OCI-M1 (cell line): ENCODE measurements around the gene ADAMTS12.

Experiments
- DNase-seq: peaks from one replicate; lab custom pipeline; 2025; lab: John Stamatoyannopoulos, UW

The ADAMTS12 gene

DNA sequence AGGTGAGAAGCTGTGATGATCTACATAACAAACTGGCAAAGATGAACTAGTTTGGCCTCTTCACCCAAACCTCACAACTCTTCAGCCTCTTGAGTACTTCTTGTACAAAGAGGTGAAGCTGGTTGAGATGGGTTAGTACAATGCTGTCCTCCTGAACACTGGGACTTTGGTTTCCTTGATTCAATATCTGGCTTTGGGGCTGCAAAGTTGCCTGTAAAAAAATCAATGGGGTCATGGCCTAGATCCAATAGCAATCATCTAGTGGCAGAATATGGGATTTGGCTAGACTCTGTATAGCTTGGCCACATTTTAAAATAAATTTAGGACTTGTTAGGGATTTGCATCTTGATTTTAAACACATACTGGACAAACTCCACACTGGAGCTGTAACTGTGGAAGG, 179.1 kb downstream of the ADAMTS12 start:
- no peak for DNase-seq

DNA sequence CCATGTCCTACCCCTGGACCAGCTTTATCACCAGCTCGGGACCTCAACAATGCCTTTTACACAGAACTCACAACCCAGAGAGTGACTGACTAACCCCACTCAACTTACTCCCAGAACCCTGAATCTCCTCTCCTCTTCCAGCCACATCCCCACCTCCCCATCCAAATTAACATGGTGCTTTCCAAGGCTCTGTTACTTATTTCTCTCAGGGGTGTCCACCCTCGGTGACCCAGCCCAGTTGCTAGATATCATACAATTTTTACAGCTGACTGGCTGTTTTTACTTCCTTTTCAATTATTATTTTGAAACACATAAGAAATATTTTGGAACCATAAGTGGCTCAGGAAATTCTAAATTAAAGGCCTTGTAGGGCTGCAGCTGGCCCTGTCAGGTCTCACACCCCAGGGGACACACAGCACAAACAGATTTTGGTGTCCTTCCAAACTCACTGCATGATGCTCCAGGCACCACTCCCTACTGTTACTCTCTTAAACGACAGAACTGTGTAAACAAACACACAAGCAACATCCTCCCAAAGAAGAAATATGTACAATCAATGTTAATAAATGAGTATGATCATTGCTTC, 180.6 kb downstream of the ADAMTS12 start:
- DNase-seq: no peak

DNA sequence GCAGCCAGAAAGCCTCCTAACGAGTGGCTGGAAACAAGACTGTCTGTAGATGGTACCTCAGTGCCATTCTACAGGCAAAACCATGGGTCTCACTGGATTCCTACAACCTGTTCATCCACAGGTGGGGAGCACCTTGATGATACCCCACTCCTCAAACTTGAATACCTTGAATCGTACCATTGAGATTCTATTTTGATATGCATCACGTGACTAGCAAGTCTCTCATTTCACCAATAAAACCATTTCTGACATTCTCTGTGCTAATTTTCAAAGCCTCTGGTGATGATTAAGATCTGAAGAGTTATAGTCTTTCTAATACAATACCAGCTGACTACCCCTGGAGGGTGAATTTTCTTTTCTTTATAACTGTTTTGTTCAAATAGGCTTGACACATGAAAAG, 188.9 kb downstream of the ADAMTS12 start:
- DNase-seq: no peak

DNA sequence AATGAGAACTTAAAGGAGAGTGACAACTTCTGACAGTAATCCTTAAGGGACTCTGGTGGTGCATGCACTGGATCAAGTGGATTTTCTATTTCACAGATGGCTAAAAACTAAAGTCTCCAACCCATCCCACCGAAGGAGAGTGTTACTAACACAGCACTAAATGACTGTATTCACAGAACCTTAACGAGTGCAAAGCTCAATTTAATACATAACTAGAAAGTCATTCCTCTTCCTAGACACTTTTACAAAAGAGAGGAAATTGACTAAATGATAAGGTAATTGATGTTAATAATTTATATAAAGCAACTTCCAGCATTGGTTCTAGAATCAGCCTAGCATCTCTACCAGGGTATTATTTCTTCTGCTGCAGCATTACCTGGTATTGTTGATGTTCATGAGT, 189.8 kb downstream of the ADAMTS12 start:
- DNase-seq: no peak

DNA sequence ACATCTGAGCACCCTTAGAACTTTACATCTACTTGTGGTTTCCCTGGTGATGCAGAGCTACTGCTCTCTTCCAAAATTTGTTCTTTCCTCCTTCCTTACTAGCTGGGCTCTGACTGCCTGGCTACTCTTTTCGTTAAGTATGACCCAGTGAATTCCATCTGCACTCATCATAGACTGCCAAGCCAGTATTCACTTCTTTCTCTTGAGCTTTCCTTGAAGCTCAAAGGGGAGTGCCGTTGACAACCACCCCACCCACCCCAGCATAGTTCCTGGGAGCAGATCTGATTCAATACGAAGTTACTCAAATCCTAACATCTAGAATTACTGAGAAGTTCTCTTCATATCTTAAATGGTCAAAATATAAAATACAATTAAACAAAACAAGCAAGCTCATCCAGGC, 190.5 kb downstream of the ADAMTS12 start:
- no peak for DNase-seq

DNA sequence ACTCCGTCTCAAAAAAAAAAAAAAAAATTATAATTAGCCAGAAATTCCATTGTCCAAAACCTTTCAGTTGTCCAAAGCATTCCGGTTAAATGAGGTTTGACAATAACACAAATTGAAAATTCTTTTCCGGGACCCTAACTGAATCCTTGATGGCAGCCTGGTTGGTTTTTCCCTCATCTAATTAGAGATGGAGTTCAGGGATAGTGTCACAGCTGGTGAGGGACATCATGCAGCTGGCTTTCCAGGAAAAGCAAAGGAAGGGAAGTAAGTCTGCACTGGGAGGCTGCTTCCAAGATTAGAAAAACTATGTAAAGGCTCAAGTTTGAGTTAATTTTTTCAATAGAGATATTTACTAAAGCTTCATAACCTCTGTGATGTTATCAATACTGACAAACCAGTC, 195.4 kb downstream of the ADAMTS12 start:
- DNase-seq: no peak

DNA sequence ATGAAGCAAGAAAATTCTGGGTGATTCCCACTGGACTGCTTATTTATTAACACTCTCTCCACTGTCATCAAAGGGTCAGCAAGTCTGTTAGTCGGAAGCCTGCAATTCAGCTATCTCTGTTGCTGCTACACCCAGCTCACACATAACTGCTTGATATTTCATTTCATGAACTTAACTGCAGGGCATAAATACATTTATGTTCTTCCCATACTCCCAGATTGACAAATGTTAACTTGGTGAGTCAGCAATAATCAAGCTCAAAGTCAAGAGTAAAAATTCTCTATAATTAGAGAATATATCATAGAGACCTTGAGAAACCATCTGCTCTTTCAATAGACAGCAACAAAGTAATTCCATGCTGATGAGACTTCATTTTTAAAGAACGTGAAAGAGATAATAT, 198.8 kb downstream of the ADAMTS12 start:
- DNase-seq: no peak

DNA sequence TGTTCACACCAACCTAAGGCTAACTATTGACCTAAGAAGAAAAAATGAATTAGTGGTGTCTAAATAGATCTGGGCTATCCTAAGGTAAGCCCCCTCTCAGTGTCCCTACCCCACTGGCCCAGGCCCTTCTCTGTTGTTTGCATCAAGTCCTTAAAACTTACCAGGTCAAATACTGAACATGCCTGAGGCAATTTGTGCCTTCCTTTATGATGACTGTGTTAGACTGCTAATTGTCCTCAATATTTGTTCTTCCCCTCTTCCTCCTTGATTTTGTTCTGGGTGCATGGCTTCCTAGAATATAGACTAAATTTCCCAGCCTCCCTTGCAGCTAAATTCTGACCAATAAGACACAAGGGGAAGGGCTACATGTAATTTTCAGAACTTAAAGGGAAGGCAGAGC, 199.9 kb downstream of the ADAMTS12 start:
- no peak for DNase-seq

DNA sequence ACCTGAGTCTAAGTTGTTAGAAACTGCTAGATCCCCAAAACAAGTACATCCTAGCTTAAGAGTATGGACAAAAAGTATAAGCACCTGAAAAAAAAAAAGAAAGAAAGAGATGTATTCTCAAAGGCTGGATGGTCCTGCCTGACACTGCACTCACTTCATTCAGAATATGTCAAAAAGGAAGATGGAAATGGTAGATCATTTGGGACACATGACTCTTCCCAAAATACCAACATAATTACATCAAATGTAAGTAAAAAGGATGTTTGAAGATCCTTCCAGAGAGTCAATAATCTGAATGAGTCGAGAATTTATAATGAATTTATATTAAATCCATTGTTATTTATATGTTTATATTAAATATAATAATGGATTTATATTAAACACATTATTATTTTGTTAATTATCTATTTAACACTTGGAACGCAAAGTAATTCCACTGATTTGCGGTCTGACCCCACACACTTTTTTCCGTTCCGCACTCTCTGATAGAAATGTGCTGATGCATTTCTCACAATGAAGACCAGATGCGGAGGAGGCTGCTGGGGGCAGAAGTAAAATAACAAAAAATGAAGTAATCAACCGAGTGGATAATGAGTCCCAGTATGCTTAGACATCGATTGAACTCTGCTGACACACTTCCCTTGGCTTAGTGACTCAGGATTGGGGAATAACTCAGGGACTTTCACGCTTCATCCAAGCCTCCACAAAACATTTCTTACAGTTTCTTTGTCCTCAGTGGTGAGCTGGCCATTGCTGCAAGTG, 201.2 kb downstream of the ADAMTS12 start:
- no peak for DNase-seq

DNA sequence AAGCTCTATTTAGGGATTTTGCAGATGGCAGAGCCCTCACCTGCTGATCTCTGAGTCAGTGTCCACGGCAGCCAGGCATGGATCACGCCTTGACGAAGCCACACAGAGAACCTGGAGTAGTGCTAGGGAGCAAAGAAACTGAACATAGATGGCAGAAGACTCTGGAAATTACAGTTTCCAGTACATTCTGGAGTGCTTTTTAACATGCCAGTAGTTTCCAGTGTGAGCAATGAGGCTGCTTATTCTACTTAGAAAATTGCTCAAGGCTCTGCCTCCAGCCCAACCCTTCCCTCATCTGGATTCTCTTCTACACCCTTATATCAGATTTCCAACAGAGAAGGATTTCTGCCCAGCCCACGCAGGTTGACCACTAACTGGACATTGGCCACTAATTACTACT, 203.3 kb downstream of the ADAMTS12 start:
- no peak for DNase-seq

DNA sequence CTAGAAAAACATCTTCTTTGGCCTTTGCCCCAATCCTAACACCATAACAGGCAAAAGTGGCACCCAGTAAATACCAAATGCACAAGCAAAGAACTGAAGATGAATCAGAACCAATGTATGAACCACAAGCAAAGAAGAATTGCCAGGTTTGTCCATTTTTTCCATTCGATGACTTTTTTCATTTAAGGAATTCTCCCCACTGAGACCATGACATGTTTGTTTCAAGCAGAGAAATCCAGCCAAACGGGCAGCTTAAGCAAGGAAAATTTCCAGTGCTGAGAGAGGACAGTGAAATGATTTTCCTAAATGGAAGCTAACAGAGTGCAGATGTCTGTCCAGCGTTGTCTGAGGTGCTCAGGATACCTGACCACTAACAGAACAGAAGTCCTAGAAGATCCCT, 203.7 kb downstream of the ADAMTS12 start:
- no peak for DNase-seq

DNA sequence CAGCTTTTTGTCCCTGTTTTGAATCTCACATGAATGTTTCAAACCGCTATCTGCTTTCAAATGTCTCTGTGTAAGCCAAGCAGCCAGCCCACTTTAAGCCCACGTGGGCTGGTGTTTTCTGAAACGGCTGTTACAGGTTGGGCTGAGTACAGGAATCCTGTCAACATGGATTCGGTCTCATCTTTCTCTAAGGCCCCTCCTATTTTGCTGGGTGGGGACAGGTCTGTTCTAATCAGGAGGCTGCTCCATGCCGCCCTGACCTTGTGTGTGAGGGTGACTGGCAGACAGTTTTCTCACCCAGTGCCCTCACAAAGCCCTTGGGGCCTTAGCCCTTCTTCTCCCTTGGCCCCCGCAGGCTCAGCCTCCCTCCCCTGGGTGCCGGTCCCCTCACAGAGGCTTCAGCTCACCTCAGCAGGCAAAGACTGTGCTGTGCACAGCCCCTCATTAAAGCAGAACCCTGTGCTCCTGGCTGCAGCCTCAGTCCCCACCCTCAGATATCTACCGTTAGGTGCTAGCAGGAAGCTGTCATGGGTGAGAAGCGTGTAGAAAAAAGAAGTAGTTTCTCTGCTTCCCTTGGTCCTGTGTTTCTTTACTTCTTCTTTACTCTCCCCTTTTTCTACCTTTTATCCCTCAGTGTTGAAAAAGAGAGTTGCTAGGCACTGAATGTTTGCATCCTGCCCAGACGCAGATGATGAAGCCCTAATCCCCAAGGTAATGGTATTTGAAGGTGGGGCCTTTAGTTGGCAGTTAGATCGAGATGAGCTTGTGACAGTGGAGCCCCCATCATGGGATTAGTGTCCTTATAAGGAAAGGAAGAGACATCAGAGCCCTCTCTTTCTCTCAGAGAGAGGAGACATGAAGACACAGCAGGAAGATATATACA, 205.7 kb downstream of the ADAMTS12 start:
- DNase-seq: no peak

DNA sequence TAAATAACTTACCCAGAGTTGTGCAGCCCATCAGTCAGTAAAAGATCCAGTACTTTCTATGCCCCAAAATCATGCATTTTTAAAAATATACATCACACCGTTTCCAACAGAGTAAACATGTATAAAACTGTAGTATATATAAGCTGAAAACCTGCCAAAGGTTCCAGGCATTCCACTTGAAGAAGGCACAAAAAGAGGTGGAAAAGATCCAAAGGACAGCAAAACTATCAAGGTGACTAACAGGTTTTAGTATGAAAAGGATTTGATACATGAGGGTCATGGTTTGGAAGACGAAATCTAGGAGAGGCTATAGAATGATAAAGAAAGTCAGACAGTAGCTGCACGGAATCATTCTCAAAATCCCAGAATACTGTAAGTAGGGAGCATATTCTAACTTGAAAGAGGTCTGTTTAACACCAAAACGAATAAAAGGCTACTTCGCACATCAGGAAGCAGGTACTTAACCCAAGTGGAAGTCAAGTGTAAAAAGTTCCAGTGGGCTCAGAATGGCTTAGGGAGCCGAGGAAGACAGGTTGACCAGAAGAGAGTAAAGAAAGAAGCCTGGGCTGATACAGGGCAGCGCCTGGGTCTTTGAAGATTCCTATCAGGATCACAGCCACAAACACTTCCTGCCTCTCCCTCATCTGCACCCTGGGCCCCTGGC, 207.2 kb downstream of the ADAMTS12 start:
- no peak for DNase-seq

DNA sequence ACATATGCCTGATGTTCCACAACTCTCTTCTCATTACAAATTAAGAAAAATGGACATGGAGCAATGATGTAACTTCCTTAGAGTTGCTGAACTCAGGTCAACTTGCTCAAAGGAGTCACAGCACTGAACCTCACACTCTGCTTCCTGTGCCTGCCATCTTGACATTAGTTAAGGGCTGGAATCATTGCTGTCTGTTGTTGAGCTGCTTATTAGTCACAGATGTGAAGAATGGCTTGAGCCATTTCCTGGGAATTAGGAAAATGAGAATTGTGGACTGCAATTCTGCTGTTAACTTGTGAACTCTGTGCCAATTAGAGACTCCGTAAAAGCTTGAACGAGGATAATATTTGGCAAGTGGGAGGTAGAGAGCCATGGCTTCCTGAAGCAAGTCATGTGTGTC, 212.0 kb downstream of the ADAMTS12 start:
- DNase-seq: no peak

DNA sequence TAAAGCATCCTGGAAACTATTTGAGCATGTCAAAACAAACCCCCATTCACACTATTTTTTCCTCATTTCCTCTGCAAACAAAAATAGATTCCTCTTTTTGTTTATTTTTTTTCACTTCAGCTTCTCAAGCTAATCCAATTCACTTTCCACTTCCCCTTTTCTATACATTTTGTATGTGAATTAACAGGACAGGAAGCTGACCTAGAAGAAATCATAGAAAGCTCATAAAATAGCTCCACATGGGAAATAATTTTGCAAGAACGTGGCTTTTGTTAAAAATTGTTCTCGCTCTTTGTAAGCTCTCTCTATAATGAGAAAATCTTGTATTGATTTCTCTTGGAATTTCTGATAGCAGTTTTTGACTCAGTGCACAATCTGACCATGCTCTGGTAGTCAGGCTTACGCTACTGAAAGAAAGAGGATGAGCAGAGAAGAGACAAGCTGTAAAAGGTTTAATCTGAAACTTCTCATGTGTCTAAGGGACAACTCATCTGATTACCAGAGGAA, 215.8 kb downstream of the ADAMTS12 start:
- DNase-seq: peak; percentile 45

DNA sequence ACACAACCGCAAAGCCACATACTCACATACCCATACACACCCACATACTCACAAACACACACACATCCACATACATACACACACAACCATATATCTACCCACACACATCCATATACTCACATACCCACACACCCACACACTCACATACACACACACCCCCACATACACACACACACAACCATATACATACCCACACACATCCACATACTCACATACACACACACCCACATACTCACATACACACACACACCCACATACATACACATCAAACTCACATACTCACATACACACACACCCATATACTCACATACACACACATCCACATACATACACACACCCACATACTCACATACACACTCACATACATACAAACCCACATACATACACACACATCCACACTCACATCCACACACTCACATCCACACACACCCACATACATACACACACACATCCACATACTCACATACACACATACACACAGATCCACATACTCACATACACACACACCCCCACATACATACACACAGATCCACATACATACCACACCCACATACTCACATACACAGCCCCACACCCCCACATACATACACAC, 220.0 kb downstream of the ADAMTS12 start:
- DNase-seq: no peak

DNA sequence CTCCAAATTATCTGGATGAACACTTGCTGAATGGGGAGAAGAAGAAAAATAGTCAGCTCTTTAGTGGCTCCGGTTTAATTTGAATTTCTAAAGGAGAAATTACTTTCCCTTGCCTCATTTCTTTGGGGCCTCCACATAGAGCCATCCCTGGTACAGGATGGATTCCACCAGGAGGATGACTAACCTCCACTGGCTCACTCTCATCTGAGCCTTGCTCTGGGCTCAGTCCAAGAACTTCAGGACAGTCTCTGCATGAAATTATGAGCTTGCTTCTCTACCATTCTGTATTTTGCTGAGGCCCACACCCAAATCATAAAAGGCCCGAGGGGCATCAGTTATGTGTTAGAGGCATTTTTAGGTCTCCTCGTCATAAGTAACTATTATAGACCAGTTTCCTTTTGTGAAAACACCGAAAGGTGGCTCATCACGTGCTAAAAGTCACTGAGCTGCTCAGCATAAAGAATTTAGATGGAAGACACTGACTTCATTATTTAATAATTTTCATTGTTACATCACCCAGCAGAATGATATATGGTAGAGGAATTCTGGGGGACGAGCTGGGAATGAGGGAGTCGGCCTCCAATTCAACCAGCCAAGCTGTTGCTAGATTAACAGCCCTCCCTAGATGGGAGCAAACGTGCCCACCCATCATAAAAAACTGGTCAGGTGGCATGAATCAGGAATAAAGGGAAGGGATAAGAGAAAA, 228.9 kb downstream of the ADAMTS12 start:
- no peak for DNase-seq

DNA sequence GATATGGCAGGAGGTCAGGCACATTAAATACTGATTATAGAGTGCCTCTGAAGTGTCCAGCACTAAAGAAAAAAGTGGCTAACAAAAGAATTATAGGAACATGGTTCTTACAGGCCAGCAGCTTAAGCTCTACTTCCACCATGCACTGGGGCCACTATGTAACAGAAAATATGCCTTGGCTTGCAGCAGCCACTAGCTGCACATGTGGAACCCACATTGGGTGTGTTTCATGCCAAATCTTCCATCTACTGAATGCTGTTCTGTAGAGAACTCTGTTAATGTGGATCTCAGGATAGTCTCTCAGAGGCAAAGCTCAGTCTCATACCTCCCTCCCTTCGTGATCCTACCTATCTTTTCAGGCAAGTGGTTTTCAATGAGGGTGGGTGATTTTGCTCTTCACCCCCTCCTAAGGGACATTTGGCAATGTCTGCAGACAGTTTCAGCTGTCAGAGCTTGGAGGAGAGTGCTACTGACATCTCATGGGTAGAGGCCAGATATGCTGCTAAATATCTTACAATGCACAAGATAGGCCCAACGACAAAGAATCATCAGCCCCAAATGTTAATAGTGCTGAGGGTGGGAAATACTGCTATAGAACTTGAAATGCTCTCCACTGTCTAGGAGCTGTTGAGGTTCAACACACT, 232.1 kb downstream of the ADAMTS12 start:
- DNase-seq: no peak

DNA sequence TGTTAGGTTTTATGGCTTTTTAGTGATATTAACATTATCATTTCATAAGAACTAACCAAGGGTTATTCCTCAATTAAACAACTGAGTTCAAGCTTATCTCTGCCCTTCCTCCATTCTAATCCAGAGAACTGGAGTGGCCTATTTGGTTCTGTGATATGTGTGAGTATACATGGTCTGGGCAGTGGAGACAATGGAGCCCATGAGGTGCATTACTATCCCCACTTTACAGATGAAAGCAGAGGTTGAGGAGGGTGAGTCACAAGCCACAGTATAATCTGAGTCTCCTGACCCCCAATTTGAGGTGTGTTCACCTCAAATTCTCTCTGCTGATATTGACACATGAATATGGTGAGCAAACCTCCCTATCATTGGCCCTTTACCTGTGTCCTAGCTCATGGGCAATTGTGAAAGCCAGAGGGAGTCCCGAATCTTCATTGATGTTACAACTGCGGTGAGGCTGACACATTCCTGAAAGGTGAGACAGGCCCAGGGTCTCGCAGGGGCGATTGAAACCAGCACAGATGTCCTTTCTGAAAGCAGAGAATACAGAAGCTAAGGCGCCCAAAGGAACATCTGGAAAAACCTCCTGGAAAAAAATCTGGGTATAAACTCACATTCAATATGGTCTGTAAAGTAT, 233.9 kb downstream of the ADAMTS12 start:
- no peak for DNase-seq

DNA sequence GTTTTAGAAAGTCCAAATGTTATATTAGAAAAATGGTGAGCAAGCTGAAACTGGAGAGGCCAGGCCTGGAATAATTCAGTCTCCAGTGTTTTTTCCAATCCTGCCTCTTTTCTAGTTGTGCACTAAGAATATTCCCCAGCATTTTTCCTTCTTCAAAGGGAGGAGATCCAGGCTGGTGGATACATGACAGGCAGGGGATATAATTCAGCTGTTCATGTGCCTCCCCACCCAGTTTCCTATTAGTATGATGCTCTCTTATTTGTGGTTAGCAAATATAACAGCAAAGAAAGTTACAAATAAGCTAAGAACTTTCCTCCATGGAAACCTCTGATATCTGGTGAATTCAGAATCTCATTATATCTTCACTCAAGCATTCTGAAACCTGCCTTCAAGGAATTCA, 234.6 kb downstream of the ADAMTS12 start:
- DNase-seq: no peak
